Pancreas (tissue), 10 donors: ENCODE results near the gene TMSB15B. TPM values are rescaled to one million over a fixed set of nuclear protein-coding genes. Genes with fewer than 3 reads are reported as not detected.
"Not testable (repeated sequence)": the region's sequence is repeated elsewhere in the genome, so short reads cannot be mapped to it uniquely, and the experiment has no call there.

Source experiments
- ATAC-seq, 4 donors: fragments of 200-7000 bp; cut with Tn5 transposase; one replicate each; pipeline versions ENCODE4 v1.8.0 to v1.9.1; 2020; ENCODE audit warnings: mild to moderate bottlenecking in 4 of 4, moderate library complexity in 4 of 4
- DNase-seq, 6 donors: peaks; one replicate each; pipeline ENCODE4 v3.0.0-alpha.2; 2020
- FAIRE-seq: peaks from 2 replicates; lab custom pipeline; 2012; peaks lifted over from hg19 to GRCh38; lab: Jason Lieb, UNC
- H3K27ac ChIP-seq, 4 donors: fragments of 200-600 bp; sonication (generic); 1 replicate in 3 of 4; 2 replicates in 1 of 4; pipeline versions ENCODE4 v1.5.0 to v1.8.0; 2020
- H3K27me3 ChIP-seq, 4 donors: fragments of 200-600 bp; one replicate each; pipeline ENCODE4 v1.8.0; 2021
- H3K36me3 ChIP-seq, 3 donors: fragments of 200-600 bp; sonication (generic) in 1 of 3; one replicate each; pipeline versions ENCODE4 v1.5.0 to v1.8.0; 2020 to 2021
- H3K4me1 ChIP-seq, 3 donors: fragments of 200-600 bp; one replicate each; pipeline ENCODE4 v1.8.0; 2021
- H3K4me3 ChIP-seq, 4 donors: fragments of 200-600 bp; sonication (generic) in 2 of 4; one replicate each; pipeline versions ENCODE4 v1.5.0 to v1.8.0; 2020 to 2021
- H3K9me3 ChIP-seq, 4 donors: fragments of 200-600 bp; one replicate each; pipeline ENCODE4 v1.8.0; 2021
- WGBS, 2 donors: extraction: QIAGEN DNeasy Blood & Tissue Kit; methylation state at CpG; one replicate each; pipeline ENCODE4 v1.1.7; 2013; 5-methylcytosine and 5-hydroxymethylcytosine counted together
- intact Hi-C, 3 donors: fragments of 100-400 bp; cut with DNase I; formaldehyde crosslinking; loops; one replicate each; pipeline versions ENCODE4 v1.11.1 to v1.14.2; 2022
- polyA plus RNA-seq, 2 donors: library from polyadenylated mRNA; stranded (reverse); fragments of 200-250 nt; gene quantifications; one replicate each; pipeline ENCODE4 v1.2.3, GENCODE V29; 2013
- total RNA-seq, 6 donors: library from RNA; stranded (reverse); fragmentation: NEBNext Ultra II Directional in 4 of 6; extraction: Animal tissue kit (Norgen Biotek cat#: 25700) in 4 of 6; gene quantifications; one replicate each; pipeline versions ENCODE4 v1.2.1 to v1.2.4, GENCODE V29; 2021 to 2023
- TF ChIP-seq, protein P1 (sequence below), 4 donors: fragments of 200-600 bp; sonication (generic) in 3 of 4; IDR thresholded peaks; one replicate each; pipeline versions ENCODE4 v1.5.0 to v1.8.0; 2021; ENCODE audit warnings: antibody characterized with exemption in 4 of 4
- donor health status: healthy with polysubstance abuse.
- donor health status: DM: no; HTN: no; CAD: no; lungs with moderate emphysema.
- donor health status: DM: no; HTN: no; CAD: no.
- donor health status: control.
- donor health status: control.
- donor health status: Bipolar disorder and iron deficiency.
- donor health status: DM: yes; HTN: yes; CAD: no.
- donor health status: DM: no; HTN: no; CAD: no.
- donor health status: DM: no; HTN: no; CAD: no.
- donor health status: DM: yes; HTN: yes; CAD: no.

The TMSB15B gene
- total and polyA plus RNA-seq, 8 donors = 0.28 to 3.5 (median 0.75) TPM

DNA sequence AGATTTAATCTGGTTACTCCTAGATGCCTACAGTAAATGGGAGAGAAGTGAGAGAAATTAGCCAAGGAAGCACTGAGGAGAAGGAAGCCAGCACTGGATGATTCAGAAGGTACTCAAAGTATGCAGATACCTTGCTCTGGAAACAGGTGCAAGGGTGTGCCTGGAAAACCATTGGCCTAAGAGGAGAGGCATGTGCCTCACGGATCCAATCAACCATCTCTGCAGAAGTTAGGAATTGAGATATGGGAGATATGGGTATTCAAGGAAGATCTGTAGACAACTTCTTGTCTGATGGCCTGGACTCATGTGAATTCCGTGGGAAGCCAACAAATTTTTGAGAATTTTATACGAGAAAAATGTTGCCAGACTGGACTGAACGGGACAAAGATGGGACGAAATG is 46.4 kb downstream of the TMSB15B start:
- DNase-seq = no peak
- Histone ChIP-seq H3K9me3 (no peaks in the 10 kb centered on the region), H3K4me3 (no peak overlapping the region), H3K27me3 (no peaks in the 10 kb centered on the region), H3K4me1 (no peaks in the 10 kb centered on the region), H3K36me3 (no peaks in the 10 kb centered on the region), H3K27ac (no peak overlapping the region)
- 68 to 72% methylated on average over 5 of the region's 5 CpGs for WGBS, 2 donors
- no peak for ATAC-seq
- intact Hi-C loops = no loop called here
- TF ChIP-seq, protein P1, sequence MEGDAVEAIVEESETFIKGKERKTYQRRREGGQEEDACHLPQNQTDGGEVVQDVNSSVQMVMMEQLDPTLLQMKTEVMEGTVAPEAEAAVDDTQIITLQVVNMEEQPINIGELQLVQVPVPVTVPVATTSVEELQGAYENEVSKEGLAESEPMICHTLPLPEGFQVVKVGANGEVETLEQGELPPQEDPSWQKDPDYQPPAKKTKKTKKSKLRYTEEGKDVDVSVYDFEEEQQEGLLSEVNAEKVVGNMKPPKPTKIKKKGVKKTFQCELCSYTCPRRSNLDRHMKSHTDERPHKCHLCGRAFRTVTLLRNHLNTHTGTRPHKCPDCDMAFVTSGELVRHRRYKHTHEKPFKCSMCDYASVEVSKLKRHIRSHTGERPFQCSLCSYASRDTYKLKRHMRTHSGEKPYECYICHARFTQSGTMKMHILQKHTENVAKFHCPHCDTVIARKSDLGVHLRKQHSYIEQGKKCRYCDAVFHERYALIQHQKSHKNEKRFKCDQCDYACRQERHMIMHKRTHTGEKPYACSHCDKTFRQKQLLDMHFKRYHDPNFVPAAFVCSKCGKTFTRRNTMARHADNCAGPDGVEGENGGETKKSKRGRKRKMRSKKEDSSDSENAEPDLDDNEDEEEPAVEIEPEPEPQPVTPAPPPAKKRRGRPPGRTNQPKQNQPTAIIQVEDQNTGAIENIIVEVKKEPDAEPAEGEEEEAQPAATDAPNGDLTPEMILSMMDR (IDR thresholded peaks at IDR 0.05) = no peak
- no peak for FAIRE-seq

DNA sequence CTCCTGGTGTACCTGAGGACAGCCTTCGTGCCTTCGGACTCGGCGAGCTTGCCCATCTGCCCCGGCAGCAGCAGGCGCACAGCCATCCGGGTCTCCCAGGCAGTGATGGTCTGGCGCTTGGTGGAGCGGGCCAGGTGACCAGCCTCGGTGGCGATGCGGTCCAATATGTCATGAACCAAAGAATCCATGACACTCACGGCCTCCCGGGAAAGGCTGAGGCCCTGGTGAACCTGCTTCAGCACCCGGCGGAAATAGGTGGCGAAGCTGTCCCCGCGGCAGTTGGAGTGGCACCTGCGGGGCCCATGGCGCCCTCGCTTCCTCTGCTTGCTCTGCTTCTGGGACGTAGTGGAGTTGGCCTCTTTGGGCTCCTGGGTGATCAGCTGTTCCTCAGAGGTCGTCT is 50.7 kb downstream of the TMSB15B start:
- WGBS, 2 donors = 90 to 96% methylated on average over 24 of the region's 24 CpGs
- intact Hi-C loops = no loop called here

DNA sequence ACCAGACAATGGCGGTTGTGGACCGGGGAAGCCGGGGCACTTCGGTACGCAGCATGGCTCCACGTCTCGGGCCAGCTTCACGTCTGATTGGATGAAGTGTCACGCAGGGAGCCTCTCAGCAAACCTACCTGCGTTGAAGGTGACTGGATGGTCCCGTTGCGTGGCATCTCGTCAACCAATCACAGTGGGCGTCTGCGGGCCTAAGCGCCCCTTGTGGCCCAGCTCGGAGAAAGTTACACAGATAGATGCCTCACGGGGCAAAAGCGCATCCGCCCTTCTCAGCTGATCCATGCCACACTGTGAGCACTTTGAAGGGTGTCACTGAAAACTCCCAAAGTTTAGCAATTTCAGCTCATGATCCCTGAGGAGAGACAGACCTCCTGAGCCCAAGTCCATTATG is 51.2 kb downstream of the TMSB15B start, which contains the start of gene H2BW1:
TSS of gene H2BW1 (minus strand) at position 103 of the 400 bp plus-strand sequence. CDS start 132 bp downstream, outside the sequence.
- no peaks in the 10 kb centered on the region for H3K27me3 ChIP-seq
- H3K9me3 ChIP-seq = no peaks in the 10 kb centered on the region
- 89 to 91% methylated on average over 20 of the region's 20 CpGs for WGBS, 2 donors
- no peaks in the 10 kb centered on the region for H3K4me1 ChIP-seq
- H3K4me3 ChIP-seq = no peak within 1 kb of the TSS
- H3K27ac ChIP-seq = no peak within 1 kb of the TSS
- ATAC-seq (no peak), FAIRE-seq (no peak), DNase-seq (peak in 1 of 6 donors; percentile 41)
- H3K36me3 ChIP-seq = no peaks in the 10 kb centered on the region
- intact Hi-C loops = no loop called here
- TF ChIP-seq, protein P1 (IDR thresholded peaks at IDR 0.05) = no peak

More for the DNA sequence above, 50.7 kb downstream of the TMSB15B start:
- Histone ChIP-seq H3K9me3 (no peaks in the 10 kb centered on the region), H3K36me3 (no peaks in the 10 kb centered on the region), H3K27ac (no peak overlapping the region), H3K4me1 (no peaks in the 10 kb centered on the region), H3K27me3 (no peaks in the 10 kb centered on the region), H3K4me3 (no peak overlapping the region)
- FAIRE-seq (no peak), DNase-seq (peak in 1 of 6 donors; percentile 64), ATAC-seq (no peak)
- TF ChIP-seq, protein P1 (IDR thresholded peaks at IDR 0.05) = no peak

DNA sequence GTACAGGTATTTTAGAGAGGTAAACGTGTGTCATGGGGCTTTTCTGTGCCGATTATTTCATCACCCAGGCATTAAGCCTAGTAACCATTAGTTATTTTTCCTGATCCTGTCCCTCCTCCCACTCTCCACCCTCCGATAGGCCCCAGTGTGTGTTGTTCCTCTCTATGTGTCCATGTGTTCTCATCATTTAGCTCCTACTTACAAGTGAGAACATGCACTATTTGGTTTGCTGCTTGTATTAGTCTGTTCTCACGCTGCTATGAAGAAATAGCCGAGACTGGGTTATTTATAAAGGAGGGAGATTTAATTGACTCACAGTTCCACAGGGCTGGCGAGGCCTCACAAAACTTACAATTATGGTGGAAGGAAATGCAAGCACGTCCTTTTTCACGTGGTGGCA is 53.1 kb downstream of the TMSB15B start:
- H3K27me3 ChIP-seq, H3K9me3 ChIP-seq, DNase-seq, H3K27ac ChIP-seq, FAIRE-seq, H3K4me3 ChIP-seq, H3K36me3 ChIP-seq, intact Hi-C loops, H3K4me1 ChIP-seq, ATAC-seq: not testable (repeated sequence)
- 63 to 74% methylated on average over 8 of the region's 8 CpGs for WGBS, 2 donors

Other genes starting within 250 kb of the TMSB15B start
- 1 to 10 TPM in 1 of 6 donors, under 1 TPM in 5; 0.32 to 1.7 (median 0.60) TPM for gene PLP1, start 185.8 kb upstream of the TMSB15B start, total RNA-seq
- 1 to 10 TPM in 1 of 2 donors, under 1 TPM in 1; 0.30 to 2.6 TPM for gene PLP1, start 185.8 kb upstream of the TMSB15B start, polyA plus RNA-seq
- 1 to 10 TPM in 1 of 6 donors, under 1 TPM in 5; 0.38 to 1.1 (median 0.80) TPM for gene RAB9B, start 130.4 kb upstream of the TMSB15B start, total RNA-seq
- gene RAB9B, start 130.4 kb upstream of the TMSB15B start, polyA plus RNA-seq = 1 to 10 TPM in 1 of 2 donors, under 1 TPM in 1; 0.49 to 2.3 TPM
- gene H2BW1, start 51.1 kb downstream of the TMSB15B start, total RNA-seq = not detected
- not detected for gene H2BW1, start 51.1 kb downstream of the TMSB15B start, polyA plus RNA-seq
- gene H2BW2, start 77.3 kb downstream of the TMSB15B start, total RNA-seq = not detected
- not detected for gene H2BW2, start 77.3 kb downstream of the TMSB15B start, polyA plus RNA-seq
- gene TMSB15C, start 113.6 kb downstream of the TMSB15B start, total RNA-seq = under 1 TPM in 5 of 6 donors, not detected in 1; 0.09 to 0.78 (median 0.28) TPM
- 1 to 10 TPM in 1 of 2 donors, under 1 TPM in 1; 0.30 to 1.6 TPM for gene TMSB15C, start 113.6 kb downstream of the TMSB15B start, polyA plus RNA-seq
- gene ZCCHC18, start 149.9 kb downstream of the TMSB15B start, total RNA-seq = 1 to 10 TPM in 2 of 6 donors, under 1 TPM in 4; 0.05 to 1.5 (median 0.27) TPM
- gene ZCCHC18, start 149.9 kb downstream of the TMSB15B start, polyA plus RNA-seq = 1 to 10 TPM; 1.2 to 6.2 TPM
- gene SLC25A53, start 194.4 kb downstream of the TMSB15B start, total RNA-seq = 1 to 10 TPM; 3.0 to 5.7 (median 4.0) TPM
- gene SLC25A53, start 194.4 kb downstream of the TMSB15B start, polyA plus RNA-seq = 1 to 10 TPM; 3.7 to 5.8 TPM
- 10 to 100 TPM in 4 of 6 donors, 1 to 10 TPM in 2; 7.7 to 14.4 (median 11.3) TPM for gene FAM199X, start 203.8 kb downstream of the TMSB15B start, total RNA-seq
- 1 to 10 TPM; 6.8 to 9.9 TPM for gene FAM199X, start 203.8 kb downstream of the TMSB15B start, polyA plus RNA-seq